GM18951 (cell line): Measurements from ENCODE around the gene RRP9.

Experiments used
- POLR2A ChIP-seq: IDR thresholded peaks from 4 replicates; pipeline ENCODE4 v1.6.1; 2011; ENCODE audit warnings: mild to moderate bottlenecking; ENCODE audit not compliant: insufficient read length, insufficient read depth; ENCODE audit errors: extremely low read depth
- in situ Hi-C: fragments of 300-500 bp; cut with MboI; formaldehyde crosslinking; loops from one replicate; pipeline ENCODE4 v1.12.0; 2022; ENCODE audit warnings: low sequenced_read_pairs, mixed read lengths, inconsistent platforms; ENCODE audit not compliant: unreplicated experiment

The RRP9 gene

DNA sequence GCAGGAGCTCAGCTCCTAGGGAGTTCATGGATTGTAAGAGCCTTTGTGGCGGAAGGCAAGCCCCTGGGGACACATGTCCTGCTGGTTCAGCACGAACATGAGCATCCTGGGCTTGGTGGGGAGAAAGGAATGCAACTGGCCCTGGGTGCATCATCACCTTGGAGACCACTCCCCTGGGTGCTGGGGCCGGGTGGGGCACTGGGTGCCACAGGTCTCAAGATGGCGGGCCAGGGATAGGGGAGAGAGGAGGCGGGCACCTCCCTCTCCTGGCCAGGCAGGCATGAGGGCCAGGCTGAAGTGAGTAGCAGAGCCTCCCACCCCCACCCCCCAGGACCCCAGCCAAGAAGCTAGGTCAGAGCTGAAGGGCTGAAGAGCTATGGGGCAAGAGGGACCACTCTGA, 24.8 kb upstream of the RRP9 start:
- in situ Hi-C loops = no loop called here

GRCh38 chr3:51966016-51966415, 24.3 kb upstream of the RRP9 start:
- no peak for TF ChIP-seq POLR2A
- in situ Hi-C loops = no loop called here

More for the DNA sequence above, 24.8 kb upstream of the RRP9 start:
- TF ChIP-seq POLR2A = no peak

- no peak for TF ChIP-seq POLR2A
- in situ Hi-C loops = no loop called here
Observed at GRCh38 chr3:51964521-51964920, 22.8 kb upstream of the RRP9 start.

- in situ Hi-C loops = no loop called here
- no peak for TF ChIP-seq POLR2A
Observed at GRCh38 chr3:51963951-51964451, 22.3 kb upstream of the RRP9 start.

DNA sequence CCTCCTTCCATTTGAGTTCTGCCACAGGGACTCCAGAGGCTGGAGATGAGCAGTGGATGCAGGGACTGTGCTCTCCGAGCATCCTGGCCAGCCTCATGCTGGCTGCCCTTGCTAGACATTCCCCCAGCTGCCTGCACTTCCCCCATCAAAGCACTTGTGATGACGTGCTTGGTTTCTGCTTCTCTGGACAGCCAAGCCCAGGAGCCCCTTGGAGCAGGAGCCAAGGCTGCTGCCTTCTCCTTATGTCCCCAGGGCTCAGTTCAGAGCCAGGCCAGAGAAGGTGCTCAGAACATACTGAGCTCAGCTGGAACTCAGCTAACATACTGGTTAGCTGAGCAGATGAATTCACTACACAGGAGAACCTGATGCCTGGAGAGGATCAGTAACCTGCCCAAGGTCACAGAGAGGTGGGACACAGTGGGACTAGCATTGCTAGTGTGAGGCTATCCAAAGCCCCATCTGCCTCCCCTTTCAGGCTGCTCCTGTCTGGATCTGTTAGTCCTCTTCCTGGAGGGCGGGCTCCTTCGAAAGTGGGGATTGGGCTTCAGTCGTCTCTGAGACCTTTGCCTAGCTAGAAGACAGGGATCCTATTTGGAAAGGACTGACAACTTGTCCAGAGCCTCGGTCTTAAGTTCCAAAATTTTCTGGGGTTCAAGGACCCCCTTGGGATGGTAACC, 21.3 kb upstream of the RRP9 start:
- no peak for TF ChIP-seq POLR2A
- in situ Hi-C loops = no loop called here

GRCh38 chr3:51961602-51962569, 20.2 kb upstream of the RRP9 start:
- no peak for TF ChIP-seq POLR2A
- in situ Hi-C loops = no loop called here

DNA sequence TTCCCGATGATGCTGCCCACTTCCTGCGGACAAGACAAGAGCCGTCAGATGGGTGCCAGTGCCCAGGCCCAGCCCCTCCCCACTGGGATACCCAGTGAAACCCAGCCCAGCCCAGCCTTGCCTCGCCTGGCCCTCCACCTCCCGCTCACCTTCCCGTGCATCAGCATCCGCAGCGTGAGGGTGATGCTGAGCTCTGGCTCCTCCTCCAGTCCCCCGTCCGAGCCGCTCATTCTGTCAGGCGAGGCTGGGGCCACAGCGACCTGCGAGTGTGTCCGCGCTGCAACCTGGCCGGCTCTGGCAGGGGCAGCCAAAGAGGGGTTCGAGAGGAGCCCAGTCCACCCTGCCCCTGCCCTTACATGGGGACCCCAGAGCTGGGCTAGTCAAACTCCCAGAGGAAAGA, 19.3 kb upstream of the RRP9 start:
- TF ChIP-seq POLR2A = no peak
- in situ Hi-C loops = no loop called here

DNA sequence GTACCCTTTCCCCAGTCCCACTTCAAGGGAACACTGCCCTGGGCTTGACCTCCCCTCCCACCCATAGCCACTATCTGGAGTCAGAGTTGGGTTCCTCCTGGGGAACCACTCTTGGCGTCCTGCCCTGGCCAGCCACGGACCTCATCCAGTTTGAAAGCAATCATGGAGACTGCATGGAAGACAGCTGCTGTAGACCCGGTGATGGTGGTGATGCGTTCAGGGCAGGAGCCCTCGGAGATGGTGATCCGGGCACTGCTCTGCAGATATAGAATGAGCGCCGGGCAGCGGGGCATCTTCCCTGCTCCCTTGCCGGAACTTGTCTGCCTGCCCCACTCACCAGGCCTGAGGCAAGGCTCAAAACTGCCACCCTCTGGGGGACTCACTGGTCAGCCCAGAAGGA, 18.7 kb upstream of the RRP9 start:
- no peak for TF ChIP-seq POLR2A
- in situ Hi-C loops = no loop called here

- in situ Hi-C loops = no loop called here
Observed at GRCh38 chr3:51959651-51960050, 17.9 kb upstream of the RRP9 start.

GRCh38 chr3:51958603-51959521, 17.2 kb upstream of the RRP9 start:
- no peak for TF ChIP-seq POLR2A
- in situ Hi-C loops = no loop called here

More at GRCh38 chr3:51959651-51960050, 17.9 kb upstream of the RRP9 start:
- TF ChIP-seq POLR2A = no peak

DNA sequence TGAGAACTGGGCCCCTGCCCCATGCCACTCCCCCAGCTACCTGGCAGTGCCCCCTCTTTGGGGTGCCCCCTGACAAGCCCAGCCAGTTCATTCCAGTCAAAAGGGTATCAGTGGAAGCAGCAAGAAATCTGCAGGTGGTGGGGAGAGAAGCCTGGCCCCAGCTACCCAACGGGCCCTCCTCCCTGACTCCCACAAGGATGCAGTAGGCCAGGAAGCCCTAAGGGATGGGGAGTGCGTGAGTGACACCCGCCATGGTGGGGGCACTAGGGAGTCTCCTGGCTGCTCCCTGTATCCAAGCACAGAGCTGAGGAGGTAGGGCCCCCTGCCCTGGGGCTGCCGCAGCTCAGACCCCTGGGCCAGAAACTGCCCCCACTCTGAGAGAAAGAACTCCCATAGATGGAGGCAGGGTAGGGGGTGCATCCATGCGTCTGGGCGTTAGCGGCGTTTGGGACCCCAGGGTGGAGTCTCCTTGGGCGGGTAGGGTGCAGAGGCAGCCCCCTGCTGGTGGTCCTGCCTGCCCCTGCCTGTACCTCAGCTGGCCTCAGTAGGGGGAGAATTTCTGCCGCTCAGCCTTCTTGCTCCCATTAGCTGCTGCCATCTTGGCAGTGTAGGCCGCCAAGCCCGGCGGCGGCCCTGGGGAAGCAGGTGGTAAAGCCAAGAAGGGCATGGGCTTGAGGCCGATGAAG, 16.0 kb upstream of the RRP9 start:
- no peak for TF ChIP-seq POLR2A
- in situ Hi-C loops = no loop called here
